Measurements from ENCODE around the gene ARHGEF28.

The ARHGEF28 gene

DNA sequence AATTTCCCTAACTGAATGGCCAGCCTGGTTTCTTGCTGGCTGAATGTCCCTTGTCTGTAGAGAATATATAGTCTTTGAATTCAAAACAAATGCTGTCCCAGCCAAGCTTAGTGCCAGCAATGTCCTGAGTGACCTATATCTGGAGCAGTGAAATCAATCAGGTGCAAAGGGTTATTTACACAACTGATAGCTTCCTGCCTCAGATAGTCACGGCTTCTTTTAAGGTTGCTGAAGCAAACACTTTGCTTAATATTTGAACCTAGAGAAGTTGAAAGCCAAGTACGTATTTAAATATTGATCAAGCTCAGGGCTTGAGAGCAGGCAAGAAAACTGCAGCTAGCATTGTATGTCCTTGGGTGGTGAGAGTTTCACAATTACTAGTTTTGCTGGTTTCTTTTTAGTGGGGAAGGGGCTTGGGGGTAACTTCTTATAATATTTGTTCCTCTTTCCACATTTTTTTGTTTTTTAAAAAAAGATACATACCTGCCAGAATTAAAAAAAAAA is 2.0 kb upstream of the ARHGEF28 start:
- DNase-seq = no peak

DNA sequence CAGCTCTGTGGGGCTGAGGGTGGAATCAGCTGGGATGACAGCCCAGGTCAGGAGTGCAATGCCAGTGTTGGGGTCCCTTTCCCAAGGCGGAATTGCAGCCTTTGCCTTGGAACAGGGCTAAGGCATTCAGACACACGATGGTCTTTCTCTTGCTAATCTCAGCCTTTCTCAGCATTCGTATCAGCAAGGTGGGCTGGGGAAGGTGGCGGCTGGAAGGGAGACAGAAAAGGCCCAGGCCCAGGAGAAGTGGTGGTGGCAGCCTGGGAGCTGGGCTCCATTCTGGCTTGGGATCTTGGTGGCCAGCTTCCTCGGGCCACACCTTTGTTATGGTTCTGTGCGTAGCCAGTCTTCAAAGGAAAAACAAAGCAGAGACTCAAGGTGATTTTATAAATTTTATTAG is 1.1 kb upstream of the ARHGEF28 start:
- no peak for DNase-seq

- no peak for DNase-seq
These were observed 538 bp upstream of the ARHGEF28 start for GRCh38 chr5:73625372-73625943.

DNA sequence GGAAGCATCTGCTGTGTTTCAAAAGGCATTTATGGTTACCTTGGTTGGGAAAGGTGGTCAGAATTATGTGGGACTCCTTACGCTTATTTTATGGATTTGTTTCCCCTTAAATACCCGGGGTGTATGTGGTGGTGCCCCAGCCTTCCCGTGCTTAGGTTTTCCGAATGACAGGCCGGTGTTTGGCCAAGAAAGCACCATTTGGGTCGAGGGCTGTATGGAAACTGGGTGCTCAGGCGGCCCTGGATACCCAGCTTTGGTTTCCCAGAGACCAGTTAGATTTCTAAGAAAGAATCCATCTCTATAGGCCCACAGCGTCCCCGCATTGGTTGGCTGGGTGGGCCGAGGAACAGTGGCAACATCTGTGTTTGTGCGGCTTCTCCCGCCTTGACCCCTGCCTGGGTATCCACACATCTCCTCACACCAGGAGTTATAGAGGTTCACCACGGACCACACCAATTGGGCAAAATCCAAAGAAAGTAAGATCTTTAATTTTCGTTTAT is 868 bp downstream of the ARHGEF28 start:
- DNase-seq = no peak

DNA sequence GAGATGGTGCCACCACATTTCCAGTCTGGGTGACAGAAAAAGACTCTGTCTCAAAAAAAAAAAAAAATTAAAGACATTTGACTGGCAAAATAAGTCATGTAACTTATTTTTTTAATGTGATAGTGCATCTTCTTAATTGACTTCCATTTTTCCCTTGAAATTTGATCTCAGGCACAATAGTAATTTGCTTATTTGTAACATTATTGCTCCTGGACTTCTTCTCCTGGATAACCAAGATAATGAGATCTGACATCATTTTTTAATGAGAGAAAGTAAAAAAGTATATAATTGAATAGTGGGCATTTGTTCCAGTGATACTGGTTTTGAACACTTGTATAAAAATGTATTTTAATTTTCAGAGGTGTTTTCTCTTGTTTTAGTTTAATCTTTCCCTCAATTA is 3.5 kb downstream of the ARHGEF28 start:
- DNase-seq = no peak

DNA sequence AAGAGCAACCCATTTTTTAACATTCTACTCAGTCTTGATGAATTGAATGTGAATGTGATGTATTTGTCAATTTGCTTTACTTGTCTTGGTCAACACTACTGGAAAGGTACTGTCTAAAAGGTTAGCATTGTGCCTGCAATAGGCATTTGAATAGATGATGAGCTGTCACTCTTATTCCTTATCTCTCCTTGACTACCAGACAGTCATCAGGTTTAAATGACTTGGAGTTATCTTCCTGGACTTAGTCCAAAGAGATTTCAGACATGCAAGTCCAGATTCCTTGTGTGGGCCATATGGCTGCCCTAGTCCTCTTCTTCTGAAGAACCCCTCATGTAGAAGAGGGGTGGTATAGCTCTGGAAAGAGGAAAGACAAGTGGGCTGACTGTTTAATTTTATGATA is 4.8 kb downstream of the ARHGEF28 start:
- DNase-seq = no peak

- no peak for DNase-seq
These were observed 5.5 kb downstream of the ARHGEF28 start for GRCh38 chr5:73631500-73631899.

DNA sequence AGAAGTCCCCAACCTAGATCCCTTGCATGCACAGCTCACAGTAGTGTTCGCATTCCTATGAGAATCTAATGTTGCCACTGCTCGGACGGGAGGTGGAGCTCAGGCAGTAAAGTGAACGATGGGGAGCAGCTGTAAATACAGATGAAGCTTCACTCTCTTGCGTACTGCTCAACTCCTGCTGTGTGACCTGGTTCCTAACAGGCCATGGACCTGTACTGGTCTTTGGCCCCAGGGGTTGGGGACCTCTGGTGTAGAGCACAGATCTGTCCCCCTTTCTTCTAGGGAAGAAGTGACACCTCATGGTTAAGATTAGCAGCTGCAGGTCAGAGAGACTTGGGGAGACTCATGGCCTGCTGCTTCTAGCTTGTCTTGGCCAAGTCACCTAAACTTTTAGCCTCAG is 7.1 kb downstream of the ARHGEF28 start:
- no peak for DNase-seq

GRCh38 chr5:73636408-73636807 is 10.4 kb downstream of the ARHGEF28 start:
- no peak for DNase-seq

GRCh38 chr5:73637565-73637964 is 11.6 kb downstream of the ARHGEF28 start:
- no peak for DNase-seq

- DNase-seq = no peak
These were observed 12.5 kb downstream of the ARHGEF28 start for GRCh38 chr5:73638344-73639095.

DNA sequence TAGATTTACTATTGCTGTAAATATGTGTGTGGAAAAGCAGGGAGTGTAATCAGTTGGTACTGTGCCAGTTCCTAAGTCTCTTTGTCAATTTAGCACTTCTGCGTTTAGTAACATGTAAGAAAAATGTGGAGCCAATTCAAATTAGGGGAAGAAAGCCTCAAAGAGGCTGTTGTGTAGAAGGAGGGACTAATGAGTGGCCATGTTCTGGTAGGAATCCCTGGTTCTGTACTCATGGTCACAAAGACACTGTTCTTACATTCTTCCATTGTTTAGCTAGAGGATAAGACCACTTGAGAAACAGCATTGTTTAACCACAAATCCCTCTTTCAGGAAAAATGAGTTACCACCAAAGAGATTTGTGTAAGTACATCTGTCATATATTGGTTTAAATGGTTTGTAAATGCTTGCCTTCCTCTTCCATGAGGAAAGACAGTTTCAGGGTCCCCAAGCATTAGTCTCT is 14.9 kb downstream of the ARHGEF28 start:
- DNase-seq = no peak

- no peak for DNase-seq
These were observed 15.8 kb downstream of the ARHGEF28 start for GRCh38 chr5:73641811-73642210.

DNA sequence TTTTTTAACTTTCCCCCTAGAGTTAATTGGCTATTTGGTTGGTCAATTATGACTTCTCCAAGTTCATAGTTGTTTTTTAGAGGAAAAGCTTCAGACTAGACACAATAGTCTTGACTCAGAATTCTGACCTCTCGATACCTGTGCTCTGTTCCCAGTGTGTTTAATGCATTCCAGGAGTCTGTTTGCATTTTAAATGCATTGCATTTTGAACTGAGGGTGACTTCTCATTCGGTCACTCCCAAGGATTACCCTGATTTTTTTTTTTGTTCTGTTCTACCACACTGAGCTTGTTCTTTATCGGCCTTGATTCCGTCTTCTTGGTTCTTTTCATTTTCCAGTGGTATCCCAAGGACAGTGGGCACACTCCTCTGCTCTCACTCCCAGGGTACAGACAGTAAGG is 16.3 kb downstream of the ARHGEF28 start:
- no peak for DNase-seq

DNA sequence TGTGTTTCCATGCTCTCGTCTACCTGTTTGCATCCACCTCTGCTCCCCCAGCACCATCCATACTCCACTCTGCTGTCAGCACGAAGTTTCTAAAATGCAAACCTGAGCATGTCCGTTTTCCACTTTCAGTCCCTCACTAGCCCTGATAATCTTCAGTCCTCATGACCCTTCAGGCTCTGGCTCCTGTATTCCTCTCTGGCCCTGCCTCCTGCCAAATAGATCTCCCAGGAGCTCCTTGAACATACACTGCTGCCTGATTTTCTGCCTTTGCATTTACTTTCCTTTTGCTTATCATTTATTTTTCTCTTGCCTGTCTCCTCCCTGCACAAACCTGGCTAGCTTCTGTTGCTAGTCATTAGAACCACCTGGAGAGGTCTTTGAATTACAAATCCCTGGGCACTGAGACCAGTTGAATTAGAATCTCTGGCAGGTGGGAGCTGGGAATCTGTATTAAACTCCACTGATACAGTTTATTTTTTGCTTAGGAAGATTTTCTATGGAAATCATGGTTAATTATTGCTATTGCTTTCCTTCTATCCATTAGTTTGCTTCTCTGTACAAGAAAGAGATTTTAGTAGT is 18.5 kb downstream of the ARHGEF28 start:
- DNase-seq = no peak

- DNase-seq = no peak
These were observed 21.7 kb downstream of the ARHGEF28 start for GRCh38 chr5:73647721-73648120.

- DNase-seq = no peak
These were observed 22.5 kb downstream of the ARHGEF28 start for GRCh38 chr5:73648515-73648914.

- DNase-seq = no peak
These were observed 23.9 kb downstream of the ARHGEF28 start for GRCh38 chr5:73649926-73650325.

- no peak for DNase-seq
These were observed 26.4 kb downstream of the ARHGEF28 start for GRCh38 chr5:73652391-73652790.

DNA sequence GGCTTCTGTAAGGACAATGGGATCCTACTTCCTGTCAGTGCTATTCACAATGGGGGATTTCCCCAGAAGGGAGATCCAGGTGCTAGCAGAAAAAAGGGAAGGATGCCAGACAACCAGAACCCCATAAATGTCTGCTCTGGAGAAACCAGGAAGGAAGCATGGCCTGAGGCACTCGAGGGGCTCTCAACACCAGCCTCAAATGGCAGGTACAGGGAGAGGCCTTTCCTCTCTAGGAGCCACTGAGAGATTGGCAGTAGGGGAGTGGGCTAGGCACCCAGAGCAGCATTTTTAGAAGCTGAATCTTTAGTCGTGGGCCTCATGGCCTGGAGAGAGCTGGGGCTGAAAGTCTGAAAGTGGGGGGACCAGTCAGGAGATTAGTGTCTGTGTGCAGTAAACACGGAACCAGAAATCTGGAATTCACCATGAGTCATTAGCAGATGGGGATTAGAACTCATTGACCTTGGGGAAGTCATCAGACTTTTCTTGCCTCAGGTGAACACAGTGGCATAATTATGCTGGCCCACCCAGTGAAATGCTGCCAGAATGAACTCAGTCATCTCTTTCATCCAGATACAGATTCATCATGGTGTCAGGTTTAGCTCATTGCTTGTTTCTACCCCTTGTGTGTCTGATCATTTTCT is 28.3 kb downstream of the ARHGEF28 start:
- DNase-seq = no peak

DNA sequence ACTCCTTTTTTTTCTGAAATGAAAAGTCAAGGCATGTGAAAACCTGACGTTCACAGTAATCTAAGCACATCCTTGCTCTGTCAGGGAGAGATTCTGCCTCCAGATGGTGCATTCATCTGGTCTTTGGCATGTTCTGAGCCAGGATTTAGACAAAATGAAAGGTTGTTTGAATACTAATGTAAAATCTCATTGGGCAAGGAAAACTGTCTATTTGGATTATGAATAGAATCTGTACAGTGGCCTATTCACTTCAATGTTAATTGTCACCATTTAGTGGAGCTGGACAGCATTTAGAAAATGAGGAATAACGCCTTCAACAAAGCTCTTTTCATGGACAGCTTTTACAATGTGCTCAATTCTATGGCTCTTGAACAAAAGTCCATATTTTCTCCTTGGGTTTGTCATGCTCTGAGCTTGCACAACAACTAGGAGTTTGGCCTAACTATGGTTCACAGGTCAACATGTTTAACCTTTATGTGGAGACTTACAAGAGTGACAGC is 28.9 kb downstream of the ARHGEF28 start:
- DNase-seq = no peak

GRCh38 chr5:73655521-73656160 is 29.6 kb downstream of the ARHGEF28 start:
- DNase-seq = no peak

DNA sequence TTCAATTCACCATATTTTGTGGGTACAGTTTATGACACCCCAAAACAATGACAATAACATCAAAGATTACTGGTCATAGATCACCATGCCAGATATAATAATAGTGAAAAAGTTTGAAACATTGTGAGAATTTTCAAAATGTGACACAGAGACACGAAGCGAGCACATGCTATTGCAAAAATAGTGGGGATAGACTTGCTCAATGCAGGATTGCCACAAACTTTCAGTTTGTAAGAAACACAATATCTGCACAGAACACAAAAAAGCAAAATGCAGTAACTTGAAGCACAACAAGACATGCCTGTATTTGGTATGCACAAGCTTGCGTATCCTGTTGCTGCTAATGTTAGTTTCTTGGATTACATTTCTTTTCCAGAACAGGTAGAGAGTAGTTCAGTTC is 35.8 kb downstream of the ARHGEF28 start:
- DNase-seq = no peak
